GM21737 (cell line): ENCODE results near the gene PRPF19.
A peak's percentile ranks its signal among the peaks of the same experiment; 100 is the strongest.

Experiments
- ATAC-seq: cut with Tn5 transposase; IDR thresholded peaks from one replicate; pipeline ENCODE4 v1.9.1; 2021; ENCODE audit warnings: mild to moderate bottlenecking, moderate library complexity; ENCODE audit not compliant: unreplicated experiment

Gene PRPF19

GRCh38 chr11:60924110-60924905 lies 17.9 kb upstream of the PRPF19 start, which contains the start of gene TMEM132A:
TSS of gene TMEM132A (plus strand) at chr11:60924460. CDS start at chr11:60924634, 174 bp downstream.
- ATAC-seq: no peak

GRCh38 chr11:60923800-60924109 lies 17.4 kb upstream of the PRPF19 start:
- no peak for ATAC-seq

DNA sequence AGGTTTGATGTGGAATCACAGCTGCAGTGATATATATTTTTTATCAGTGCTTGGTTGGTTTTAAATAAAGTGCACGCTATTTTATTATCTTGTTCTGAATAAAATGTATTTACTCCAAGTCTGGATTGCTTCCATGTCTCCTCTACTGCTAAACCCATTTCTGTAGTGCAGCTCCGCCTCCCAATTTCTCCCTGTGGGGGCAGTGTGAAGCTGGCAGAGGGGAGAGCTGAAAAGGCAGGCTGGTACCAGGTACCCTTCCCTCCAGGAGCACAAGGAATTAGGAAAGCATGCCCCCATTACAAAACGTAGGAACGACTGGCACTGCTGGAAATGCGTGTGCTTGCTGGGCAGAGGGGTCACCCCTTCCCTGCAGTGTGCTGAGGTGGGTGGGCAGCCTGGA lies 16.9 kb upstream of the PRPF19 start:
- no peak for ATAC-seq

DNA sequence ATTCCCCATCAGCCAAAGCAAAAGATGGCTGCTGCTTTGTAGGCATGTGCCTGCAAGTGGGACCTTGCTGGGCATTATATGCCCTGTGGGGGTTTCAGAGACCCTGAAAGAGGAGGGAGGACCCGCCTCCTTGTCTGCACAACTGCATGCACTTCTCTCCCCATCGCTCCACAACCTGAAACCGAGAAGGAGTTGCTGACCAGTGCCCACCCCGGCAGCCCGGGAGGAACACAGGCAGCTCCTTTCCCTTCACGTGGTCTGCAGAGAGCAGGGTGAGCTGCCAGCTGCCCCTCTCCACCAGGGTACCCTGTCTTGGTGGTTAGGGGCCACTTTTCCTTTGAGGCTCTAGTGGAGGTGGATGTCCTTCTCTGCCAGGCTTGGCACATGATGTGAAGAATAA lies 16.5 kb upstream of the PRPF19 start:
- no peak for ATAC-seq

GRCh38 chr11:60921777-60922335 lies 15.5 kb upstream of the PRPF19 start:
- no peak for ATAC-seq

GRCh38 chr11:60921259-60921658 lies 14.9 kb upstream of the PRPF19 start:
- ATAC-seq: no peak

GRCh38 chr11:60919956-60920355 lies 13.6 kb upstream of the PRPF19 start:
- ATAC-seq: no peak

DNA sequence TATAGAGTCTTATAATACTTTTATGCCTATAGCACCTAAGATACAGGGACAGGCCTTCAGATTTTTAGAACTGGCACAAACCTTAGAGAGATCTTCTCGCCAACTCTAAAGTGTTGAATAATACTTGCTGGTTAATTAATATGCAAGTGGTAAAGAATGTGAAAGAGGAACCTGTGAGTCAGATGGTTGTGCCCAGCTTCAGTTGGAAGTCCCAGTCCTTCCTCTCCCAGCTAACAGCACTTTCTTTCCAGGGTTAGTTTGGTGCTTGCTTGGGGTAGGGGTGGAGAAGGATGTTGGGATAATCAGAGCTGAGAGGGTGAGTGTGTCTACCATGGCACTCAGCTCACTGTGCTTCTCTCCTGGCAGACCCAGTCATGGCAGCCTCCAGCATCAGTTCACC lies 12.9 kb upstream of the PRPF19 start:
- no peak for ATAC-seq

GRCh38 chr11:60918939-60919265 lies 12.5 kb upstream of the PRPF19 start:
- ATAC-seq: no peak

- no peak for ATAC-seq
Measured at GRCh38 chr11:60918251-60918938, 12.0 kb upstream of the PRPF19 start.

DNA sequence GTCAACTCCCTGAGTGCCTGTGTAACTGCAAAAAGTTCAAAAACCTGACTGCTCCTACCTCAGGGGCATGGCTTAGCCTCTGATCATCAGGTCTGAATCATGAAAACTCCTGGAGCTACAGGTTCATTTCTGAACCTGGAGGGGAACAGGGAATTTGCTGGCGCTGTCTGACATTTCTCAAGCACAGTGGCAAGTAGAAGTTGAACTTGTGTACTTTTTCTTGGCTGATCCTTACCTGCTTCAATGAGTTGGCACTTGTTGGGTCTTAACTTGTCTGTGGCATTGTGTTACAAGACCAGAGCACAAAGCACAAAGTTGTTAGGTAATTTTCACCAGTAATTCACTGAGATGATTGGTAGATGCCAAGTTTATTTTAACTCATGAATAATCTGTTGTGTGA lies 10.9 kb upstream of the PRPF19 start:
- no peak for ATAC-seq

GRCh38 chr11:60916669-60917206 lies 10.4 kb upstream of the PRPF19 start:
- no peak for ATAC-seq

- peak; percentile 55 for ATAC-seq
Measured at GRCh38 chr11:60915248-60915914, 9.0 kb upstream of the PRPF19 start.

- ATAC-seq: peak; percentile 1
Measured at GRCh38 chr11:60914633-60915247, 8.4 kb upstream of the PRPF19 start.

GRCh38 chr11:60913793-60914632 lies 7.6 kb upstream of the PRPF19 start, which contains the start of gene TMEM109:
TSS of gene TMEM109 (plus strand) at chr11:60914158. CDS start at chr11:60919694, 5,536 bp downstream.
- ATAC-seq: peak; percentile 38

- ATAC-seq: no peak
Measured at GRCh38 chr11:60912851-60913528, 6.6 kb upstream of the PRPF19 start.

DNA sequence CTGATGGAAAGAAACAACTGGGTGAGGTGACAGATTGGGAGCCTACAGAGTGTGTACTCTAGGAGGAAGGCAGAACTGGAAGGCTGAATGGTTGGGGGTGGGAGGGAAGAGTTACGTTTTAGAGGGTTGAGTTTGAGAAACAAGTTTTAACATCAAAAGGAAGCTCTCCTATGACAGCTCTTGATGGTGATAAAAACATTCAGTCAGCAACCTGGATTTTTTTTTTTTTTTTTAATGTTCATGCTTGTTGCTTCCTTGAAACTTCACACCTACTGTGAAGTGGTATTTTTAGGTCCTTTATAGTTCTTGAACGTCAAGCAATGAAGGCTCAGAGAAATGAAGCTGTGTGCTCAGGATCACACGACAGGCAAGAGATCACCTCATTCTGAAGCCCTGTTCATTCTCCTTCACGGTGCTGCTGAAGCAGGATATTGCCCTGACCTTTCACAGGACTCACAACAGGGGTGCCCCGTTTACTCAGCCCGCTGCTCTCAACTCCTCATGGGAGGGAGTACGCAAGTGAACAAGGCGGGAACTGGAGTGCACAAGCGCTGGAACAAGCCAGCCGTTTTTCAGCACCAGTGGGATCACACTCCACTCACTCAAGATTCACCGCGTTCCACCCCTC lies 6.0 kb upstream of the PRPF19 start:
- no peak for ATAC-seq

- no peak for ATAC-seq
Measured at GRCh38 chr11:60910711-60911380, 4.5 kb upstream of the PRPF19 start.
